Smooth muscle cell (in vitro differentiated cells): ENCODE data around the gene PYGM. TPM values are rescaled to one million over a fixed set of nuclear protein-coding genes. Genes with fewer than 3 reads are reported as not detected.

Experiments
- DNase-seq: peaks from one replicate; lab custom pipeline; 2025; ENCODE audit not compliant: unreplicated experiment; lab: John Stamatoyannopoulos, UW
- H2AFZ ChIP-seq: fragments of 200-600 bp; sonication (generic); 2 replicates; pipeline ENCODE4 v1.6.0; 2016; ENCODE audit warnings: antibody characterized with exemption, low read depth, mild to moderate bottlenecking
- H3F3A ChIP-seq: fragments of 200-600 bp; sonication (generic); 2 replicates; pipeline ENCODE4 v1.6.0; 2017; ENCODE audit warnings: antibody characterized with exemption, low read depth
- H3K27ac ChIP-seq: fragments of 200-600 bp; sonication (generic); 2 replicates; pipeline ENCODE4 v1.5.1; 2016; ENCODE audit warnings: low read depth, mild to moderate bottlenecking
- H3K27me3 ChIP-seq: fragments of 200-600 bp; sonication (generic); 2 replicates; pipeline ENCODE4 v1.6.1; 2016; ENCODE audit warnings: low read depth, mild to moderate bottlenecking
- H3K36me3 ChIP-seq: fragments of 200-600 bp; sonication (generic); 2 replicates; pipeline ENCODE4 v1.5.1; 2016; ENCODE audit warnings: low read depth
- H3K4me1 ChIP-seq: fragments of 200-600 bp; sonication (generic); 2 replicates; pipeline ENCODE4 v1.5.1; 2016; ENCODE audit warnings: low read depth
- H3K4me2 ChIP-seq: fragments of 200-600 bp; sonication (generic); 2 replicates; pipeline ENCODE4 v1.6.0; 2016; ENCODE audit warnings: mild to moderate bottlenecking
- H3K4me3 ChIP-seq: fragments of 200-600 bp; sonication (generic); 2 replicates; pipeline ENCODE4 v1.5.1; 2016; ENCODE audit warnings: mild to moderate bottlenecking
- H3K79me2 ChIP-seq: fragments of 200-600 bp; sonication (generic); 2 replicates; pipeline ENCODE4 v1.6.0; 2016; ENCODE audit warnings: low read depth, mild to moderate bottlenecking
- H3K9ac ChIP-seq: fragments of 200-600 bp; sonication (generic); 2 replicates; pipeline ENCODE4 v1.6.0; 2016; ENCODE audit warnings: low read depth
- H3K9me3 ChIP-seq: fragments of 200-600 bp; sonication (generic); replicated peaks from 2 replicates; pipeline ENCODE4 v1.5.1; 2016; ENCODE audit warnings: low read depth
- H4K20me1 ChIP-seq: fragments of 200-600 bp; sonication (generic); 2 replicates; pipeline ENCODE4 v1.6.0; 2016; ENCODE audit warnings: low read depth
- whole genome bisulfite sequencing: methylation state at CpG from one replicate; pipeline ENCODE4 v1.1.7; 2016; ENCODE audit warnings: low lambda C conversion rate; 5-methylcytosine and 5-hydroxymethylcytosine counted together
- polyA plus RNA-seq: library from polyadenylated mRNA; unstranded; fragments of >200 nt; fragmentation: Nextera tagmentation; extraction: Ambion mirVana; gene quantifications from 2 replicates; pipeline ENCODE4 v1.2.1, GENCODE V29; 2016
- total RNA-seq: library from RNA; depleted of rRNA; stranded (reverse); fragments of >200 nt; gene quantifications from 2 replicates; pipeline ENCODE4 v1.2.3, GENCODE V29; 2014
- TF ChIP-seq, protein P1 (sequence below): fragments of 200-600 bp; sonication (generic); IDR thresholded peaks from 2 replicates; pipeline ENCODE4 v1.5.1; 2017; ENCODE audit warnings: borderline replicate concordance, mild to moderate bottlenecking, antibody characterized with exemption; ENCODE audit not compliant: insufficient read depth, poor library complexity, severe bottlenecking

The PYGM gene
- total and polyA plus RNA-seq, 2 experiments from 2014 or later = 1.1 to 2.2 TPM

- Histone ChIP-seq H4K20me1 (no peaks in the 10 kb centered on the region), H3K9me3 (no peaks in the 10 kb centered on the region), H3K27ac (no peak overlapping the region), H3K4me2 (peak overlapping the region; percentile 71), H2AFZ (no peak overlapping the region), H3K4me3 (no peak overlapping the region), H3K36me3 (no peaks in the 10 kb centered on the region), H3F3A (no peaks in the 10 kb centered on the region), H3K9ac (no peak overlapping the region), H3K79me2 (no peaks in the 10 kb centered on the region), H3K27me3 (peaks cover 55% of the 10 kb centered on the region), H3K4me1 (no peaks in the 10 kb centered on the region)
- TF ChIP-seq, protein P1, sequence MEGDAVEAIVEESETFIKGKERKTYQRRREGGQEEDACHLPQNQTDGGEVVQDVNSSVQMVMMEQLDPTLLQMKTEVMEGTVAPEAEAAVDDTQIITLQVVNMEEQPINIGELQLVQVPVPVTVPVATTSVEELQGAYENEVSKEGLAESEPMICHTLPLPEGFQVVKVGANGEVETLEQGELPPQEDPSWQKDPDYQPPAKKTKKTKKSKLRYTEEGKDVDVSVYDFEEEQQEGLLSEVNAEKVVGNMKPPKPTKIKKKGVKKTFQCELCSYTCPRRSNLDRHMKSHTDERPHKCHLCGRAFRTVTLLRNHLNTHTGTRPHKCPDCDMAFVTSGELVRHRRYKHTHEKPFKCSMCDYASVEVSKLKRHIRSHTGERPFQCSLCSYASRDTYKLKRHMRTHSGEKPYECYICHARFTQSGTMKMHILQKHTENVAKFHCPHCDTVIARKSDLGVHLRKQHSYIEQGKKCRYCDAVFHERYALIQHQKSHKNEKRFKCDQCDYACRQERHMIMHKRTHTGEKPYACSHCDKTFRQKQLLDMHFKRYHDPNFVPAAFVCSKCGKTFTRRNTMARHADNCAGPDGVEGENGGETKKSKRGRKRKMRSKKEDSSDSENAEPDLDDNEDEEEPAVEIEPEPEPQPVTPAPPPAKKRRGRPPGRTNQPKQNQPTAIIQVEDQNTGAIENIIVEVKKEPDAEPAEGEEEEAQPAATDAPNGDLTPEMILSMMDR = no peak
- WGBS = 4% methylated on average over 83 of the region's 111 CpGs
- DNase-seq = peak; percentile 20
These were observed 46.6 kb downstream of the PYGM start for GRCh38 chr11:64713016-64713707.

DNA sequence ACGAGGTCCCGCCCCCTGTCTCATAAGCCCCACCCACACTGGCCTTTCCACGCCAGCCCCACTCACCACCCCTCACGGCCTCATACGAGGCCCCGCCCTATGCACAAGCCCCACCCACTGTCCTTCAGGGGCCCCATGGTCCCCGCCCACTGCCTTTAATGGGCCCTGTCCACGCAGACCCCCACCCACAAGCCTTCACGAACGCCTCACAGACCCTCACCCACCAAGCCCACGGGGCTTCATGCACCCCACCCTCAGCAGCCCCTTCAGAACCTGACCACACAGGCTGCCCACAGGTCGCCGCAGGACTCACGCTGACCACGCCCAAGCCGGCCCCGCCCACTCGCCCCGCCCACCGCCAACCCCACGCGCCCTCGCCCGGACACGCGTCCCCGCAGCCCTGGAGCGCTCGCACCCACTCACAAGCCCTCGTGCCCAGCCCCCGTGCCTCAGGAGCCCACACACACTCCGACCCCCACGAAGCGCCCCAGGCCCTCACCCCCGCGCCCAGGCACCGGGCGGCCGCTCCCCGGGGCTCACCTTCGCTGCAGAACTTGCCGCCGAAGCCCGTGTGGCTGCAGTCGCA lies 47.3 kb downstream of the PYGM start:
- Histone ChIP-seq H2AFZ (no peak overlapping the region), H3K4me2 (no peak overlapping the region), H3K9ac (no peak overlapping the region), H3K4me3 (no peak overlapping the region), H3F3A (no peaks in the 10 kb centered on the region), H3K36me3 (no peaks in the 10 kb centered on the region), H3K27me3 (peaks cover 56% of the 10 kb centered on the region), H3K27ac (no peak overlapping the region), H4K20me1 (no peaks in the 10 kb centered on the region), H3K4me1 (no peaks in the 10 kb centered on the region), H3K79me2 (no peaks in the 10 kb centered on the region), H3K9me3 (no peaks in the 10 kb centered on the region)
- DNase-seq = no peak
- WGBS = 22% methylated on average over 17 of the region's 45 CpGs
- TF ChIP-seq, protein P1 = no peak

GRCh38 chr11:64711956-64712362 lies 47.8 kb downstream of the PYGM start:
- Histone ChIP-seq H4K20me1 (no peaks in the 10 kb centered on the region), H3K27me3 (peaks cover 56% of the 10 kb centered on the region), H3F3A (no peaks in the 10 kb centered on the region), H2AFZ (no peak overlapping the region), H3K4me2 (no peak overlapping the region), H3K9me3 (no peaks in the 10 kb centered on the region), H3K4me1 (no peaks in the 10 kb centered on the region), H3K79me2 (no peaks in the 10 kb centered on the region), H3K27ac (no peak overlapping the region), H3K36me3 (no peaks in the 10 kb centered on the region), H3K4me3 (no peak overlapping the region), H3K9ac (no peak overlapping the region)
- 88% methylated on average over 13 of the region's 19 CpGs for WGBS
- TF ChIP-seq, protein P1 = no peak
- no peak for DNase-seq
